ENCODE measurements around the gene KRTAP6-1.

The KRTAP6-1 gene

GRCh38 chr21:30567617-30568016, 46.1 kb downstream of the KRTAP6-1 start:
- no peak for ATAC-seq

GRCh38 chr21:30563630-30564029, 50.1 kb downstream of the KRTAP6-1 start:
- no peak for ATAC-seq

Data from activated CD4-positive, CD25-positive, alpha-beta regulatory T cell treated with anti-CD3 and anti-CD28 coated beads, Interleukin-2, amount 50 U/mL, for 24 hours (primary cell).